GM19238 (cell line): ENCODE data around the gene ZNF683.
"Not testable (repeated sequence)": the region's sequence is repeated elsewhere in the genome, so short reads cannot be mapped to it uniquely, and the experiment has no call there.

Experiments used
- DNase-seq: peaks from one replicate; pipeline ENCODE4 v3.0.0; 2011; ENCODE audit warnings: low spot score; ENCODE audit not compliant: insufficient read length

The ZNF683 gene

GRCh38 chr1:26372611-26373010, at the start of gene ZNF683:
Gene ZNF683, minus strand, starts transcription at chr1:26372750. Its CDS starts 4,179 bp downstream, at chr1:26368571.
- DNase-seq = not testable (repeated sequence)

- no peak for DNase-seq
Measured at GRCh38 chr1:26419494-26419893, 46.9 kb upstream of the ZNF683 start.

GRCh38 chr1:26418865-26419349, 46.4 kb upstream of the ZNF683 start:
- DNase-seq = no peak

- peak; percentile 74 for DNase-seq
Measured at GRCh38 chr1:26417111-26417759, 44.7 kb upstream of the ZNF683 start.

GRCh38 chr1:26413031-26413430, 40.5 kb upstream of the ZNF683 start:
- DNase-seq = no peak

- DNase-seq = no peak
Measured at GRCh38 chr1:26412180-26412840, 39.8 kb upstream of the ZNF683 start.

- no peak for DNase-seq
Measured at GRCh38 chr1:26411624-26412074, 39.1 kb upstream of the ZNF683 start.

GRCh38 chr1:26410706-26411623, 38.4 kb upstream of the ZNF683 start, which contains the start of gene LIN28A:
Gene LIN28A, plus strand, starts transcription at chr1:26410817. Its CDS starts 75 bp downstream, at chr1:26410892.
- no peak for DNase-seq

- DNase-seq = no peak
Measured at GRCh38 chr1:26409191-26409807, 36.7 kb upstream of the ZNF683 start.

- peak; percentile 50 for DNase-seq
Measured at GRCh38 chr1:26408604-26409003, 36.1 kb upstream of the ZNF683 start.

- no peak for DNase-seq
Measured at GRCh38 chr1:26405281-26405915, 32.8 kb upstream of the ZNF683 start.

- no peak for DNase-seq
Measured at GRCh38 chr1:26404641-26405040, 32.1 kb upstream of the ZNF683 start.

- no peak for DNase-seq
Measured at GRCh38 chr1:26403656-26404055, 31.1 kb upstream of the ZNF683 start.

GRCh38 chr1:26401891-26402290, 29.3 kb upstream of the ZNF683 start:
- DNase-seq = no peak

GRCh38 chr1:26399034-26399433, 26.5 kb upstream of the ZNF683 start:
- no peak for DNase-seq

GRCh38 chr1:26395754-26396153, 23.2 kb upstream of the ZNF683 start:
- no peak for DNase-seq

GRCh38 chr1:26391450-26391849, 18.9 kb upstream of the ZNF683 start:
- no peak for DNase-seq

GRCh38 chr1:26389604-26390247, 17.2 kb upstream of the ZNF683 start:
- DNase-seq = no peak

GRCh38 chr1:26388791-26389445, 16.4 kb upstream of the ZNF683 start:
- DNase-seq = no peak

- no peak for DNase-seq
Measured at GRCh38 chr1:26387447-26387846, 14.9 kb upstream of the ZNF683 start.
